K562 (cell line): ENCODE data around the gene DNER. TPM values are rescaled to one million over a fixed set of nuclear protein-coding genes. Genes with fewer than 3 reads are reported as not detected.

ENCODE experiments used
- ATAC-seq: fragments of 200-7000 bp; cut with Tn5 transposase; 3 replicates; pipeline ENCODE4 v1.9.1; 2020; ENCODE audit warnings: moderate library complexity
- BruUV-seq: library from RNA; stranded (reverse); fragments of 400-500 nt; replicated peaks from 2 replicates; lab custom pipeline; 2021; lab: Mats Ljungman, UMichigan
- CTCF ChIA-PET: fragments of 300-600 bp; formaldehyde crosslinking; extraction: SDS; loops from one replicate; lab custom pipeline; 2021; ENCODE audit warnings: low intra/inter-chr PET ratio; lab: Yijun Ruan, JAX
- POLR2A ChIA-PET: fragments of 300-600, 350-650 bp; sonication (Branson Sonifier 250); formaldehyde crosslinking; extraction: SDS; loops from one replicate; lab custom pipeline; 2021; ENCODE audit warnings: antibody characterized with exemption, inconsistent platforms; lab: Yijun Ruan, JAX
- DNase-seq, 4 experiments: peaks; one replicate each; pipeline versions ENCODE4 v3.0.0 to v3.0.0-alpha.2; 2011 to 2018; ENCODE audit warnings: low spot score in 3 of 4, mixed read lengths in 3 of 4; ENCODE audit errors: extremely low read depth in 1 of 4
- FAIRE-seq: peaks from 2 replicates; lab custom pipeline; 2011; peaks lifted over from hg19 to GRCh38; lab: Jason Lieb, UNC
- H2AFZ ChIP-seq: 2 replicates; pipeline ENCODE4 v1.6.0; 2011; ENCODE audit warnings: low read depth, low read length, control low read depth, inconsistent platforms
- H3K27ac ChIP-seq: fragments of 200-600 bp; 3 replicates; pipeline ENCODE4 v1.8.0; 2011; ENCODE audit warnings: low read depth, mild to moderate bottlenecking, control low read depth, inconsistent platforms, low read length, moderate library complexity, mixed read lengths; ENCODE audit errors: extremely low read depth
- H3K27me3 ChIP-seq, 2 experiments: fragments of 300-600 bp in 1 of 2; 2 replicates in 1 of 2; 3 replicates in 1 of 2; pipeline versions ENCODE4 v1.6.0 to v1.8.0; 2011; ENCODE audit warnings: inconsistent platforms in 2 of 2, low read length in 2 of 2, mild to moderate bottlenecking in 1 of 2, mixed read lengths in 1 of 2, moderate library complexity in 1 of 2; ENCODE audit not compliant: control insufficient read depth in 2 of 2, insufficient read depth in 2 of 2
- H3K36me3 ChIP-seq: fragments of 300-600 bp; 3 replicates; pipeline ENCODE4 v1.8.0; 2011; ENCODE audit warnings: mild to moderate bottlenecking, low read length, inconsistent platforms; ENCODE audit not compliant: control insufficient read depth, insufficient read depth
- H3K4me1 ChIP-seq, 2 experiments: fragments of 200-600 bp in 1 of 2; replicated peaks in 1 of 2; 2 replicates in 1 of 2; 3 replicates in 1 of 2; pipeline versions ENCODE4 v1.5.1 to v1.8.0; 2011; ENCODE audit warnings: inconsistent platforms in 2 of 2, low read length in 2 of 2, mild to moderate bottlenecking in 1 of 2, mixed read lengths in 1 of 2, moderate library complexity in 1 of 2; ENCODE audit not compliant: control insufficient read depth in 2 of 2, insufficient read depth in 2 of 2
- H3K4me2 ChIP-seq: 2 replicates; pipeline ENCODE4 v1.6.1; 2011; ENCODE audit warnings: low read length, control low read depth, inconsistent platforms, mixed read lengths; ENCODE audit not compliant: insufficient read depth
- H3K4me3 ChIP-seq: fragments of 200-600 bp; sonication (generic), shearing (Covaris generic); 2 replicates; pipeline ENCODE4 v1.5.1; 2016; ENCODE audit warnings: control low read depth, inconsistent platforms
- H3K79me2 ChIP-seq: fragments of 200-600 bp; 3 replicates; pipeline ENCODE4 v1.8.0; 2011; ENCODE audit warnings: low read length, inconsistent platforms; ENCODE audit not compliant: control insufficient read depth, insufficient read depth
- H3K9ac ChIP-seq, 2 experiments: 2 replicates each; pipeline versions ENCODE4 v1.6.0 to v1.6.1; 2011; ENCODE audit warnings: low read depth in 2 of 2, low read length in 2 of 2, control low read depth in 1 of 2, inconsistent platforms in 1 of 2, mild to moderate bottlenecking in 1 of 2, mixed read lengths in 1 of 2; ENCODE audit not compliant: insufficient read depth in 1 of 2
- H3K9me1 ChIP-seq: one replicate; pipeline ENCODE4 v1.6.0; 2011; ENCODE audit warnings: inconsistent platforms, mild to moderate bottlenecking, low read length, moderate library complexity; ENCODE audit not compliant: control insufficient read depth, insufficient read depth
- H3K9me3 ChIP-seq: replicated peaks from 2 replicates; pipeline ENCODE4 v1.5.1; 2011; ENCODE audit warnings: low read depth, low read length, inconsistent platforms; ENCODE audit not compliant: control insufficient read depth, insufficient read depth
- H4K20me1 ChIP-seq: replicated peaks from 2 replicates; pipeline ENCODE4 v1.6.1; 2011; ENCODE audit warnings: low read length, inconsistent platforms, mixed read lengths; ENCODE audit not compliant: control insufficient read depth, insufficient read depth
- GTF2F1 ChIP-seq: IDR thresholded peaks from 2 replicates; pipeline ENCODE4 v1.6.1; 2011; ENCODE audit warnings: low read depth, low read length, improper control_type of control experiment
- HES1 ChIP-seq: fragments of 450-650 bp; IDR thresholded peaks from 2 replicates; pipeline ENCODE4 v1.6.1; 2016; ENCODE audit warnings: low read depth, mild to moderate bottlenecking, moderate library complexity
- JUNB ChIP-seq: fragments of 450-650 bp; formaldehyde crosslinking; conservative IDR thresholded peaks from 2 replicates; pipeline ENCODE4 v1.4.0; 2020; ENCODE audit warnings: mild to moderate bottlenecking
- KDM4B ChIP-seq, 2 experiments: fragments of 450-650 bp in 1 of 2; sonication (generic) in 1 of 2; IDR thresholded peaks; 2 replicates each; pipeline ENCODE4 v1.6.1; 2016 to 2017; ENCODE audit warnings: borderline replicate concordance in 2 of 2, antibody characterized with exemption in 1 of 2, low read depth in 1 of 2, mild to moderate bottlenecking in 1 of 2
- MBD2 ChIP-seq: sonication (generic); IDR thresholded peaks from 2 replicates; pipeline ENCODE4 v1.6.1; 2016; ENCODE audit warnings: low read depth, borderline replicate concordance
- NCOA2 ChIP-seq, 2 experiments: fragments of 450-650 bp; IDR thresholded peaks; 2 replicates each; pipeline ENCODE4 v1.6.1; 2018; ENCODE audit warnings: mild to moderate bottlenecking in 2 of 2, moderate library complexity in 1 of 2; ENCODE audit not compliant: partially characterized antibody in 2 of 2
- PKNOX1 ChIP-seq: fragments of 450-650 bp; IDR thresholded peaks from 2 replicates; pipeline ENCODE4 v1.6.1; 2016
- SMARCE1 ChIP-seq: fragments of 450-650 bp; IDR thresholded peaks from 2 replicates; pipeline ENCODE4 v1.7.1; 2016; ENCODE audit warnings: mild to moderate bottlenecking
- SPI1 ChIP-seq: IDR thresholded peaks from 2 replicates; pipeline ENCODE4 v1.6.1; 2011; ENCODE audit warnings: low read depth, low read length, control low read depth, borderline replicate concordance
- TRIM28 ChIP-seq: fragments of 450-650 bp; IDR thresholded peaks from 2 replicates; pipeline ENCODE4 v1.6.1; 2017
- WGBS: fragments of 100-300 bp; shearing (Covaris generic); methylation state at CpG from one replicate; pipeline ENCODE4 v1.1.6; 2016; ENCODE audit warnings: low coverage, mixed read lengths; ENCODE audit not compliant: insufficient coverage; ENCODE audit errors: missing lambda C conversion rate; 5-methylcytosine and 5-hydroxymethylcytosine counted together
- in situ Hi-C: fragments of 300-500 bp; cut with MboI; formaldehyde crosslinking; loops from 4 replicates; pipeline ENCODE4 v1.15.0; 2018; ENCODE audit warnings: inconsistent platforms, mixed read lengths
- intact Hi-C: fragments of 100-400 bp; cut with micrococcal nuclease; formaldehyde crosslinking; loops from 2 replicates; pipeline ENCODE4 v1.14.2; 2022
- polyA plus RNA-seq, 8 experiments: library from polyadenylated mRNA; depleted of rRNA in 4 of 8; stranded (reverse) in 5 of 8; unstranded in 3 of 8; fragments of >200 nt; fragmentation: Nextera tagmentation in 2 of 8; fragmentation: Illumina TruSeq in 1 of 8; extraction: Ambion mirVana in 2 of 8; extraction: Trizol in 1 of 8; gene quantifications; 2 replicates each; pipeline versions ENCODE4 v1.2.1 to v1.2.3, GENCODE V29; 2011 to 2014; ENCODE audit warnings: inconsistent platforms in 1 of 8, missing spikeins in 1 of 8
- total RNA-seq, 7 experiments: library from RNA; depleted of rRNA in 6 of 7; stranded (reverse); fragments of >200 nt in 6 of 7; fragmentation: Illumina TruSeq in 2 of 7; extraction: Trizol in 2 of 7; gene quantifications; 2 replicates each; pipeline versions ENCODE4 v1.2.1 to v1.2.3, GENCODE V29; 2011 to 2021; ENCODE audit warnings: low replicate concordance in 1 of 7

DNER gene
- total and polyA plus RNA-seq, 9 of the 15 experiments (the other 6 are each of a cell fraction or from before 2014, with no cell fraction given) = not detected

GRCh38 chr2:229524799-229525198 is 189.6 kb downstream of the DNER start:
- Histone ChIP-seq H3K9me1 (no peaks in the 10 kb centered on the region), H2AFZ (no peak overlapping the region), H3K4me2 (no peak overlapping the region), H3K4me3 (no peak overlapping the region), H3K36me3 (no peaks in the 10 kb centered on the region), H3K9ac (no peak overlapping the region), H3K9me3 (no peaks in the 10 kb centered on the region), H3K4me1 (no peaks in the 10 kb centered on the region), H3K79me2 (no peaks in the 10 kb centered on the region), H3K27ac (no peak overlapping the region), H3K27me3 (no peaks in the 10 kb centered on the region), H4K20me1 (no peaks in the 10 kb centered on the region)
- ATAC-seq = no peak
- intact Hi-C loops = no loop called here
- ChIA-PET CTCF (no interaction called here), POLR2A (no interaction called here)
- no peak for TF ChIP-seq MBD2
- no peak for TF ChIP-seq NCOA2 (IDR thresholded peaks at IDR 0.05; ENCODE audit: partially characterized antibody in 2 of 2)
- TF ChIP-seq SPI1 = no peak
- no peak for TF ChIP-seq SMARCE1
- no peak for TF ChIP-seq HES1
- TF ChIP-seq GTF2F1 = no peak
- no peak for TF ChIP-seq TRIM28
- TF ChIP-seq KDM4B (IDR thresholded peaks at IDR 0.05; ENCODE audit: borderline replicate concordance in 2 of 2, low read depth in 1 of 2) = no peak
- no peak for TF ChIP-seq JUNB
- no peak for TF ChIP-seq PKNOX1
- FAIRE-seq = no peak
- 0% methylated on average over 10 of the region's 10 CpGs for WGBS
- no peak for DNase-seq
- in situ Hi-C loops = no loop called here
- BruUV-seq = no TSS peak
